ENCODE results near the gene EPS8.
A peak's percentile ranks its signal among the peaks of the same experiment; 100 is the strongest.

The EPS8 gene

GRCh38 chr12:15789220-15790171 is at the start of gene EPS8:
EPS8 (minus strand) TSS chr12:15789388; CDS start chr12:15682951, 106,437 bp downstream.
- in situ Hi-C loops (cut with HindIII; ENCODE audit: low pct_ligation_motif_present, low pct_unique_long_range_greater_than_20kb, low sequenced_read_pairs) = no loop called here
- DNase-seq = peak; percentile 97

DNA sequence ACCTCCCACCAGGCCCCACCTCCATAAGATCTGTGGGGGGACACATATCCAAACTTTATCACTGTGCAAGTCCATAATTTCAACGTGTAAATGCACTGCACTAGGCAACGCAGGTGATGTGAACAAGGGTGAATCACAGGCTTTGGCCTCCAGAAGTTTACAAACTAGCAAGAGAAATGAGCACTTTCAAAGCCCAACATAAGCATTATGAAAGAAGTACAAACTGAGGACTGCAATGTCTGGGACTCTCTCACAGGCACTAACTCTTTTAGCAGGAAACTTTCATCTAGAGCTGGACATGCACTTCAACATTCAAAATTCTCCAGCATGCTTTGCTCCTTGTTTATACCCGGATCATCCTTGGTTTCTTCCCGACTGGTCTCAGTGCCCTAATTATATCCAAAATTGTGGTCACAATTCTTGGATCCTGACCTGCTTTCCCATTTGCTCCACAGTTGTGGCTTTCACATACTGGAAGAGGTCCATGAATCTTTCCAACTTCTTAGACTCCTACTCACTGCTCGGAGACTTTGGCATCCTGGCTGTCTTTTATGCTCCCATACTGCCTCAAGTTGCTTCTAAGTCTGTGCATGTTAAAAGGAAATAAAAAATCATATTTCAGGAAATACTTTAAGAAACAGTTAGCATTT is 48.1 kb upstream of the EPS8 start:
- in situ Hi-C loops (cut with HindIII; ENCODE audit: low pct_ligation_motif_present, low pct_unique_long_range_greater_than_20kb, low sequenced_read_pairs) = no loop called here
- DNase-seq = no peak

- no peak for DNase-seq
- in situ Hi-C loops (cut with HindIII; ENCODE audit: low pct_ligation_motif_present, low pct_unique_long_range_greater_than_20kb, low sequenced_read_pairs) = no loop called here
These were observed 45.4 kb upstream of the EPS8 start for GRCh38 chr12:15834575-15834974.

DNA sequence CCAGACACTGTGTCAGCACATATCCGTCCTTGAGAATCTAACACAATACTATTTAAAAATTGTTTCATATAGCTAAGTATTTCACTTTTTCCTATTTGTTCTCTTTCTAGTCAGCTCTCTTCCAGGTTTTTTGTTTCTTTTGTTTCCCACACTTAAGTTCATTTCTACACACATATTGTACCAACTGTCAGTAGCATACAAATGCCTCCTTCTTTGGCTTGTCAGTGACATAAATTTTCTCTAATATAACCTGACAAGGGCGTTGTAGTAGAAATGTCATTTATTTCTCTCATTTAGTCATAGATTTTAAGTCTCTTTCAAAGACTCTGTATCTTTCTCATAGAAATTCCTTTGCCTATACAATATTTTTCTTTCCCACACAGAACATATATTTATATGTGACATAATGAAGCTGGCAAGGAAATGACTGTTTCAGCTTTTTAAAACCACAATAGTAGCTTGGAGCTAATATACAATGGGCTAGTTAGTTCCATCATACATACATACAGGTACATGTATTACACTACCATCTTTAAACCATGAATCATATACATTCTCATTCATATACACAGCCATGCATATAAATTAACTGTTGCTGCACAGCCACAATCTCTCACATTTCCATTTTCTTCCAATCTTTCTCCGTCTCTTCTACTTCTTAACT is 42.3 kb upstream of the EPS8 start:
- in situ Hi-C loops (cut with HindIII; ENCODE audit: low pct_ligation_motif_present, low pct_unique_long_range_greater_than_20kb, low sequenced_read_pairs) = no loop called here
- no peak for DNase-seq

DNA sequence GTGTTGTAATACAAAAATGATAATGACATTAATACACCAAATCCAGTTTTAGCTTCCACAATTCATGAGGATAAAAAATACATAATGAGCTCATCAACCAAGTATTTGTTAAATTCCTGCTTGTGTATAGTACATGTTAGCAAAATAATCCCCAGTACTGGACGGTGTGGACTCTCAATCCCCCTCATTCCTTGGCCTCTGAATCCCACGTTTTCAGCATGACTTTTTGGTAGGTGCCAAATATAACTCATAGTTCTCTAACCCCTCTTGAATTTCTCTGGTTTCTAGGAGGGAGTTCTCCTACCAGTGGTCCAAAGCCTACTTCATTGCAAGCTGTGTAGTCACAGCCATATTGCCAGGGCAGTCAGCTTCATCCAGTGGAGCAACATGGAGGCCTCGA is 41.4 kb upstream of the EPS8 start:
- DNase-seq = no peak
- in situ Hi-C loops (cut with HindIII; ENCODE audit: low pct_ligation_motif_present, low pct_unique_long_range_greater_than_20kb, low sequenced_read_pairs) = no loop called here

- in situ Hi-C loops (cut with HindIII; ENCODE audit: low pct_ligation_motif_present, low pct_unique_long_range_greater_than_20kb, low sequenced_read_pairs) = no loop called here
- DNase-seq = no peak
These were observed 40.8 kb upstream of the EPS8 start for GRCh38 chr12:15829949-15830348.

DNA sequence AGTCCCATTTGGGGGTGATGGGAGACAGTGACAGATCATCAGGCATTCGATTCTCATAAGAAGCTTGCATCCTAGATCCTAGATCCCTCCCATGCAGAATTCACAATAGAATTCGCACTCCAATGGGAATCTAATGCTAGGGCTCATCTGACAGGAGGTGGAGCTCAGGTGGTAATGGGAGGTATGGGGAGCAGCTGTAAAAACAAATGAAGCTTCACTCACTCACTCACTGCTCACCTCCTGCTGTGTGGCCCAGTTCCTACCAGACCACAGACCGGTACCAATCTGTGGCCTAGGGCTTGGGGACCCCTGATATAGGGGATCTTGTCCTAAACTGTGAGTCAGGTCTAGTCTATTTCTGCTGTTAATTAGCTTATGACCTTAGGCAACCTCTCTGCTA is 40.1 kb upstream of the EPS8 start:
- in situ Hi-C loops (cut with HindIII; ENCODE audit: low pct_ligation_motif_present, low pct_unique_long_range_greater_than_20kb, low sequenced_read_pairs) = no loop called here
- no peak for DNase-seq

GRCh38 chr12:15827136-15827535 is 37.9 kb upstream of the EPS8 start:
- DNase-seq = no peak
- in situ Hi-C loops (cut with HindIII; ENCODE audit: low pct_ligation_motif_present, low pct_unique_long_range_greater_than_20kb, low sequenced_read_pairs) = no loop called here

DNA sequence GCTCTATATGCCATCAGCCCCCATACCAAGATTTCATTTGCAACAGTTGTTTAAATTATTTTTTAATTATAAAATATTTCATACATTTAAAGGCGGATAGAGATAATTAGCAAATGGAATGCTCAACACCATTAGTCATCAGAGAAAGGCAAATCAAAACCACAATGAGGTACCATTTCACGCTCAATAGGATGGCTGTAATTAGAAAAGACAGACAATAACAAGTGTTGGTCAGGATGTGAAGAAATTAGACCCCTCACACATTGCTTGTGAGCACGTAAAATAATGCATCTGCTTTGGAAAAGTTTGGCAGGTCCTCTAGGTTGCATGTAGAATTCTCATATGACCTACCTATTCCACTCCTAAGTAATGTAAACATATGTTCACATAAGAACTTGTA is 35.3 kb upstream of the EPS8 start:
- in situ Hi-C loops (cut with HindIII; ENCODE audit: low pct_ligation_motif_present, low pct_unique_long_range_greater_than_20kb, low sequenced_read_pairs) = no loop called here
- no peak for DNase-seq

DNA sequence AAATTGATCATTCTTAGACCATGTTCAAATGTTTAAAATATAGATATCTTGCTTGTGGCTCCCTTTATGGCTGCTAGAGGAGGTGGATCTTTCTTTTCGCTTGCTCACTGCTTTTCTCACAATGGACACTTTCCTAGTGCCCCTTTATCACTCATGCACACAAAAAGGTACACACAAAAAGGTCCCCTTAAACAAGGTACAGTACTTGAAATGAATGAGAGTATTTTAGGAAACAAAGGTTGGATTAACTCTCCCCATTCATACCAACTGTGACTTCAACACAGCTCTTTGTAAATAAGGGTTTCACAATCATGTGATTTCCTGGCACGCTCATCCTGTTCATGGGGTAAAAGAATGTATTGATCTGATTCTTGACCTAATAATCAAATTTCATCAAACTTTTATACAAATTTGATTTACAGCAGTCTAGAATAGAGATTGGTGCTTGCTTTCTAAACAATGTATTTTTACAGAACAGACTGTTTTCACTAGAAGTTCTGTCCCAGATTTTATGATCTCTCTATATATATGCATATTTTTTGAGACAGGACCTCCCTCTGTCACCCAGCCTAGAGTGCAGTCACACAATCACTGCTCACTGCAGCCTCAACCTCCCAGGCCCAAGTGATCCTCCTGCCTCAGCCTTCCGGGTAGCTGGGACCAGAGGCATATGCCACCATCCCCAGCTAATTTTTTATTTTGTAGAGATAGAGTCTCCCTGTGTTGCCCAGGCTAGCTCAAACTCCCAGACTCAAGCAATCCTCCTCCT is 34.4 kb upstream of the EPS8 start:
- in situ Hi-C loops (cut with HindIII; ENCODE audit: low pct_ligation_motif_present, low pct_unique_long_range_greater_than_20kb, low sequenced_read_pairs) = no loop called here
- DNase-seq = no peak

DNA sequence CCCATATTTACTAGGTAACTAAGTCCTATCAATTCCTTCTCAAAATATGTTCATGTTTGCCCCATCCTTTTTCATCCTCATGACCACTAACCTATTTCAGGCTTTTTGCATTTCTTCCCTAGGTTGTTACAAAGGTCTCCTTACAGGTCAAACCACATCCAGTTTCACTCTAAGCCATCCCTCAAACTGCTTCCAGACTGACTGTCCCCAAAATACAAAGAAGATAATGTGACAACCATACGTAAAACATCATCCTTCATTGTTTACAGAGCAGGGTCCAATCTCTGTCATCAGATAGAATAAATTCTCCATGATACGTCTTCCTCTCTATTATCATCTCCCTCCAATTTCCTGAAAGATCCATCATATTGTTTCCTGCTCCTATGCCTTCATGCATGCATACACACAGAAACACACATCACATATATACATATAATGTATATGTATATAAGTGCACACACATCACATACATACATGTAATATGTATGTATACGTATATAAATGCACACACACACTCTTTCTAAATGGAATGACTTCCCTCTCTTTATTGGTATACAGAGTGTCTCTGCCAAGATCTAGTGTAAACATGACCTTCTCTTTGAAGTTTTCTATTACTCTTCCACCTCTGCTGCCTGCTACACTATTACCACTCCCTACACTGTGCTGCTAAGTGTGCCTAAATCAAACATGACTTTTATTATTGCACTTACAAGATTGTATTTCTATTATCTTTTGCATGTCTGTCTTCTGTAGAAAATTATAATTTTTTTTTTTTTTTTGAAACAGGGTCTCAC is 30.7 kb upstream of the EPS8 start:
- DNase-seq = no peak
- in situ Hi-C loops (cut with HindIII; ENCODE audit: low pct_ligation_motif_present, low pct_unique_long_range_greater_than_20kb, low sequenced_read_pairs) = no loop called here

- DNase-seq = no peak
- in situ Hi-C loops (cut with HindIII; ENCODE audit: low pct_ligation_motif_present, low pct_unique_long_range_greater_than_20kb, low sequenced_read_pairs) = no loop called here
These were observed 29.2 kb upstream of the EPS8 start for GRCh38 chr12:15818418-15818817.

DNA sequence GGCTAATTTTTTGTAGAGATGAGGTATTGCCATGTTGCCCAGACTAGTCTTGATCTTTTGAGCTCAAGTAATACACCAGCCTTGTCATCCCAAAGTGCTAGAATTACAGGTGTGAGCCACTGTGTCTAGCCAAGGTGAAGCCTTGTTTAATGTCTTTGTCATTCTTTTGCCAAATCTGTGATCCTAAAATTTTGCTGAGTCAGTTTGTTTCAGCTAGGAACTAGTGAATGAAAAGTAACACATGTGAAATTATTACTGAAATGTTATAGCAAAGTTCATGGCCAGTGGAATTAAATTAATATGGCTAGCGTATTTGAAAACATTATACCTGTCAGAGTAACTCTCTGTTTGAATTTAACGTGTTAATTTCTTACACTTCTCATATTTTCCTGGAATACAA is 26.5 kb upstream of the EPS8 start:
- DNase-seq = no peak
- in situ Hi-C loops (cut with HindIII; ENCODE audit: low pct_ligation_motif_present, low pct_unique_long_range_greater_than_20kb, low sequenced_read_pairs) = no loop called here

- in situ Hi-C loops (cut with HindIII; ENCODE audit: low pct_ligation_motif_present, low pct_unique_long_range_greater_than_20kb, low sequenced_read_pairs) = no loop called here
- DNase-seq = no peak
These were observed 22.3 kb upstream of the EPS8 start for GRCh38 chr12:15811214-15812127.

- in situ Hi-C loops (cut with HindIII; ENCODE audit: low pct_ligation_motif_present, low pct_unique_long_range_greater_than_20kb, low sequenced_read_pairs) = no loop called here
These were observed 19.5 kb upstream of the EPS8 start for GRCh38 chr12:15808652-15809051.

DNA sequence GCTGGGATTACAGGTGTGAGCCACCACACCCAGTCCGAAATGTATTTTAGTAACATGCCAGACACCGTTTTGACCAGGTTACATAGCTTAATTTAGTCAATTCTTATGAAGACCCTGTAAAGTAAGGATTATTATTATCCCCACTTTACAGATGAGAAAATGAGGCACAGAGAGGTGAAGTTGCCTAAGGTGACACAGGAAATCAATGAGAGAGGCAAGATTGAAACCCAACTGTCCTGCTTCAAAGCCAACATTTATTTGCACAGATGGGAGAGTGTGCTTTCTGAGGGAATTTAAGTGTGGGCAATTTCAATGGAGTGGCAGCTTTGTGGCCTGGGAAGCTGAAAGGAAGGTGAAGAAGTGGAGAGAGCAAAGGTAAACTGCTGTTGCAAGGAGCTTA is 19.1 kb upstream of the EPS8 start:
- in situ Hi-C loops (cut with HindIII; ENCODE audit: low pct_ligation_motif_present, low pct_unique_long_range_greater_than_20kb, low sequenced_read_pairs) = no loop called here
- no peak for DNase-seq

More at GRCh38 chr12:15808652-15809051, 19.5 kb upstream of the EPS8 start:
- no peak for DNase-seq

GRCh38 chr12:15806826-15807225 is 17.6 kb upstream of the EPS8 start:
- DNase-seq = no peak
- in situ Hi-C loops (cut with HindIII; ENCODE audit: low pct_ligation_motif_present, low pct_unique_long_range_greater_than_20kb, low sequenced_read_pairs) = no loop called here
